ENCODE data around the gene CCDC197. TPM values are rescaled to one million over a fixed set of nuclear protein-coding genes. Genes with fewer than 3 reads are reported as not detected.

Gene CCDC197
- total RNA-seq, 1 donor from 2014 or later = not detected

- Mint-ChIP-seq H3K4me1 (peaks cover 44% of the 10 kb centered on the region), H3K27ac (peak overlapping the region; percentile 69), H3K36me3 (ENCODE audit: low read depth) (no peaks in the 10 kb centered on the region), H3K4me3 (peak overlapping the region; percentile 40), H3K9me3 (no peaks in the 10 kb centered on the region), H3K27me3 (peaks cover 7% of the 10 kb centered on the region)
- DNase-seq = no peak
- intact Hi-C loops (cut with micrococcal nuclease) = loop anchor here (10.0 kb wide), 1 partner anchor 372 kb away; no protein-coding TSS in a partner anchor
Measured at GRCh38 chr14:94022532-94023411, 25.7 kb downstream of the CCDC197 start.

DNA sequence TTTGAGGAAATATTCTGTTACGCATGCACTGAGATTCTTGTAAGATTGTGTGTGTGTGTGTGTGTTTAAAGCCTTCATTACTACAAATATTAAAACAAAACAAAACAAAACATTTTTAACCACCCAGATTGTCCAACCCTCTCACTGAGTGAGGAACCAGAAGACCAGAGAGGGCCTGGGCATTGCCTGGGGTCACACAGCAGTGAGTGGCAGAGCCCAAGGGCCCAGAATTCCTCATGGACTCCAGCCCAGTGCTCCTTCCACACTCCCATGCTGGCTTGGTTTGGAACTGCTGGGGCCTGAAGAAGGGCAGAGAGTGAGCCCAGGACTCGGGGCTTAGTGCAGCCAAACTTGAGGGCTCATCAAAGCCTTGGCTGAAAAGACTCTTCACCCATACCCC lies 27.4 kb downstream of the CCDC197 start:
- Mint-ChIP-seq H3K27ac (no peak overlapping the region), H3K27me3 (peaks cover 2% of the 10 kb centered on the region), H3K4me3 (no peak overlapping the region), H3K36me3 (ENCODE audit: low read depth) (no peaks in the 10 kb centered on the region), H3K9me3 (no peaks in the 10 kb centered on the region), H3K4me1 (peaks cover 53% of the 10 kb centered on the region)
- intact Hi-C loops (cut with micrococcal nuclease) = loop anchor here (10.0 kb wide), 1 partner anchor 370 kb away; no protein-coding TSS in a partner anchor
- no peak for DNase-seq

DNA sequence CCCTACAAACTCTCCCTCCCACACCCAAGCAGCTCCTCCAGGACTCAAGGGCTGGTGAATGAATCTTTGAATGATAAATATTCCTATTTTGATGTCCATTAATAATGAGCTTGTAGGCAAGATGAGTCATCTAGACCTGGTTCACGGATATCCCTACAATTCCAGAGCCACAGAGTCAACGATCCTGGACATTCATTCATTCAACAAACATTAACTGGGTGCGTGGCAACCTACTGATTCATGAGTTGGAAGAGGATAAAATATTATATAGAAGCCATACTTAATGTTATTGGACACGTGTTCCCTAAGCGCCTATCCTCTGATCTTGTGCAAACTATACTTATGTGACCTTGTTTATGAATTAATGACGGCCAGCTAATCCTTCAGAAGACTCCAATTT lies 28.6 kb downstream of the CCDC197 start:
- intact Hi-C loops (cut with micrococcal nuclease) = loop anchor here (1.0 to 10.0 kb wide), 4 partner anchors 11 to 369 kb away; partner anchors contain the start of genes DDX24 and IFI27L1
- no peaks in the 10 kb centered on the region for H3K36me3 Mint-ChIP-seq (ENCODE audit: low read depth)
- peak overlapping the region; percentile 75 for H3K4me3 Mint-ChIP-seq
- peak overlapping the region; percentile 52 for H3K27ac Mint-ChIP-seq
- no peak for DNase-seq
- no peaks in the 10 kb centered on the region for H3K27me3 Mint-ChIP-seq
- H3K9me3 Mint-ChIP-seq = no peaks in the 10 kb centered on the region
- H3K4me1 Mint-ChIP-seq = peaks cover 47% of the 10 kb centered on the region

DNA sequence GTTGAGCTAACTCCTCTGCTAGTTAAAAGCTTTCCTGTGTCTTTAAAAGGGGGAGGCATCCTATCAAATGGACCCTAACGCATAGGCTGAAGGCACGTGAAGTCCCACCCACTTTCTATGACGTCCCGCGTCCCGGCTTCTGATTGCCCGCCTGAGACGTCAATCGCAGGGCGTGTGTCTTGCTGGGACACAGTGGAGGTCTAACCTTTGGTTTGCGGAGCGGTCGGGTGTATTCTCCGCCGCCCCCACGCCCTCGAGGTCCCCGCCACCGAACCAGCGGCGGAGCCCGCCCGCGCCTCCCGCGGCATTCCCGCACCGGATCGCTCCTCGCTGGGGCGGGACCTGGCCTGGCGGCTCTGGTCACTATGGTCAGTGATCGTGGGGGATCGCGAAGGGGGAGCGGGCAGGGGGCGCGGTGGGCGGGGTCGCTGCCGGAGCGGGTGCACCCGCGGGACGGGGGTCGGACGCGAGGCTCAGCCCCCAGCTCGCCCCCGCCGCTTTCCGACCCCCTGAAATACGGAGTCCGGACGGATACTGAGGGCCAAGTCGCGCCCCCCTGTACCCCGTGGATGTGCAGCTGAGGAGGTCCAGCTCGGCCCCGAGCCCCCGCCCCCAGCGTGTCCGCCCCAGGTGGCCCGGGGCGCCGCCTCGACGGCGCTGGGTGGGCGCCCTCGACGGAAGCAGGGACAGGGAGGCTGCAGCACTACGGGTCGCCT lies 29.2 kb downstream of the CCDC197 start, which contains the start of gene OTUB2:
OTUB2 (plus strand) TSS at position 168 of the 716 bp plus-strand sequence; CDS start at position 366, 198 bp downstream.
- Mint-ChIP-seq H3K27me3 (no peaks in the 10 kb centered on the region), H3K4me1 (peaks cover 41% of the 10 kb centered on the region)
- intact Hi-C loops (cut with micrococcal nuclease) = loop anchor here (1.0 to 10.0 kb wide), 4 partner anchors 10 to 368 kb away; partner anchors contain the start of genes DDX24 and IFI27L1

GRCh38 chr14:94026889-94027469 lies 29.9 kb downstream of the CCDC197 start:
- peak overlapping the region; percentile 54 for H3K4me3 Mint-ChIP-seq
- intact Hi-C loops (cut with micrococcal nuclease) = loop anchor here (1.0 to 10.0 kb wide), 4 partner anchors 9 to 368 kb away; partner anchors contain the start of genes DDX24 and IFI27L1

More for the DNA sequence above, 29.2 kb downstream of the CCDC197 start, which contains the start of gene OTUB2:
- DNase-seq = peak; percentile 99
- no peaks in the 10 kb centered on the region for H3K36me3 Mint-ChIP-seq (ENCODE audit: low read depth)
- H3K4me3 Mint-ChIP-seq = peak within 1 kb of the TSS; percentile 75
- no peaks in the 10 kb centered on the region for H3K9me3 Mint-ChIP-seq
- peak within 1 kb of the TSS; percentile 52 for H3K27ac Mint-ChIP-seq

GRCh38 chr14:94027566-94028449 lies 30.7 kb downstream of the CCDC197 start:
- no peak for DNase-seq
- intact Hi-C loops (cut with micrococcal nuclease) = loop anchor here (2.0 to 10.0 kb wide), 3 partner anchors 49 to 367 kb away; partner anchors contain the start of genes DDX24 and IFI27L1
- peaks cover 26% of the 10 kb centered on the region for H3K4me1 Mint-ChIP-seq
- peak overlapping the region; percentile 54 for H3K4me3 Mint-ChIP-seq
- H3K9me3 Mint-ChIP-seq = no peaks in the 10 kb centered on the region
- H3K27ac Mint-ChIP-seq = peak overlapping the region; percentile 55
- H3K27me3 Mint-ChIP-seq = no peaks in the 10 kb centered on the region
- no peaks in the 10 kb centered on the region for H3K36me3 Mint-ChIP-seq (ENCODE audit: low read depth)

More at GRCh38 chr14:94026889-94027469, 29.9 kb downstream of the CCDC197 start:
- no peak overlapping the region for H3K27ac Mint-ChIP-seq
- no peak for DNase-seq
- no peaks in the 10 kb centered on the region for H3K36me3 Mint-ChIP-seq (ENCODE audit: low read depth)
- H3K4me1 Mint-ChIP-seq = peaks cover 34% of the 10 kb centered on the region
- H3K9me3 Mint-ChIP-seq = no peaks in the 10 kb centered on the region
- no peaks in the 10 kb centered on the region for H3K27me3 Mint-ChIP-seq

GRCh38 chr14:94028450-94028826 lies 31.3 kb downstream of the CCDC197 start:
- no peaks in the 10 kb centered on the region for H3K27me3 Mint-ChIP-seq
- H3K4me3 Mint-ChIP-seq = peak overlapping the region; percentile 53
- no peaks in the 10 kb centered on the region for H3K9me3 Mint-ChIP-seq
- H3K36me3 Mint-ChIP-seq (ENCODE audit: low read depth) = no peaks in the 10 kb centered on the region
- intact Hi-C loops (cut with micrococcal nuclease) = loop anchor here (5.0 to 10.0 kb wide), 2 partner anchors 54 to 366 kb away; partner anchors contain the start of genes DDX24 and IFI27L1
- peaks cover 20% of the 10 kb centered on the region for H3K4me1 Mint-ChIP-seq
- peak overlapping the region; percentile 55 for H3K27ac Mint-ChIP-seq
- DNase-seq = peak; percentile 74

- Mint-ChIP-seq H3K9me3 (no peaks in the 10 kb centered on the region), H3K27ac (no peak overlapping the region), H3K4me3 (no peak overlapping the region), H3K27me3 (no peaks in the 10 kb centered on the region), H3K4me1 (peaks cover 18% of the 10 kb centered on the region), H3K36me3 (ENCODE audit: low read depth) (no peaks in the 10 kb centered on the region)
- intact Hi-C loops (cut with micrococcal nuclease) = loop anchor here (5.0 to 10.0 kb wide), 2 partner anchors 53 to 366 kb away; partner anchors contain the start of genes DDX24 and IFI27L1
- no peak for DNase-seq
Measured at GRCh38 chr14:94029265-94029664, 32.2 kb downstream of the CCDC197 start.

DNA sequence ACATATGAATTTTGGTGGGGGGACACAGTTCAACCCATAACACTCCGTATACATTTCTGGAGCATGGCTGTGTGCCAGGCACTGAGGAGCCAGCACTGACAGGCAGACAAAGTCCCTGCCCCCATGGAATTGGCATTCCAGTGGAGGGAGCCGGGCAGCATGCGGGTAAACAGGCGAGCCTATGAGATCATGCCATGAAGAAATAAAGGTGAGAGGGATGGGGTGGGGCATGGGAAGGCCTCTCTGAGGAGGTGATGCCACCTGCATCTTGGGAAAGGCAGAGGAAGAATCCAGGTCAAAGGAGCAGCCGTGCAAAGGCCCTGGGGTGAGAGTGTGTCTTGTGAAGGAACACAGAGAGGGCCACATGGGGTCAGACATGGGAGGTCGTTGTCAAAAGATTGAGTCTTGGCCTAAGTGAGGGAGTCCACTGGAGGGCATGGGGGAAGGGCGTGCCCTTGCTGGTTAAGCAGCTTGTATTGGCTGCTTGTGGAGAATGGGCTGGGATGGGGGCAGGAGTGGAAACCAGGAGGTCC lies 32.6 kb downstream of the CCDC197 start:
- no peak overlapping the region for H3K27ac Mint-ChIP-seq
- DNase-seq = no peak
- H3K9me3 Mint-ChIP-seq = no peaks in the 10 kb centered on the region
- intact Hi-C loops (cut with micrococcal nuclease) = loop anchor here (5.0 to 10.0 kb wide), 3 partner anchors 53 to 365 kb away; partner anchors contain the start of genes DDX24 and IFI27L1
- no peaks in the 10 kb centered on the region for H3K27me3 Mint-ChIP-seq
- H3K4me3 Mint-ChIP-seq = no peak overlapping the region
- H3K36me3 Mint-ChIP-seq (ENCODE audit: low read depth) = no peaks in the 10 kb centered on the region
- peaks cover 16% of the 10 kb centered on the region for H3K4me1 Mint-ChIP-seq

- no peak overlapping the region for H3K27ac Mint-ChIP-seq
- no peaks in the 10 kb centered on the region for H3K9me3 Mint-ChIP-seq
- intact Hi-C loops (cut with micrococcal nuclease) = loop anchor here (10.0 kb wide), 1 partner anchor 274 kb away; no protein-coding TSS in a partner anchor
- no peak for DNase-seq
- H3K4me3 Mint-ChIP-seq = no peak overlapping the region
- H3K36me3 Mint-ChIP-seq (ENCODE audit: low read depth) = no peaks in the 10 kb centered on the region
- no peaks in the 10 kb centered on the region for H3K27me3 Mint-ChIP-seq
- H3K4me1 Mint-ChIP-seq = peaks cover 16% of the 10 kb centered on the region
Measured at GRCh38 chr14:94030571-94030970, 33.5 kb downstream of the CCDC197 start.

DNA sequence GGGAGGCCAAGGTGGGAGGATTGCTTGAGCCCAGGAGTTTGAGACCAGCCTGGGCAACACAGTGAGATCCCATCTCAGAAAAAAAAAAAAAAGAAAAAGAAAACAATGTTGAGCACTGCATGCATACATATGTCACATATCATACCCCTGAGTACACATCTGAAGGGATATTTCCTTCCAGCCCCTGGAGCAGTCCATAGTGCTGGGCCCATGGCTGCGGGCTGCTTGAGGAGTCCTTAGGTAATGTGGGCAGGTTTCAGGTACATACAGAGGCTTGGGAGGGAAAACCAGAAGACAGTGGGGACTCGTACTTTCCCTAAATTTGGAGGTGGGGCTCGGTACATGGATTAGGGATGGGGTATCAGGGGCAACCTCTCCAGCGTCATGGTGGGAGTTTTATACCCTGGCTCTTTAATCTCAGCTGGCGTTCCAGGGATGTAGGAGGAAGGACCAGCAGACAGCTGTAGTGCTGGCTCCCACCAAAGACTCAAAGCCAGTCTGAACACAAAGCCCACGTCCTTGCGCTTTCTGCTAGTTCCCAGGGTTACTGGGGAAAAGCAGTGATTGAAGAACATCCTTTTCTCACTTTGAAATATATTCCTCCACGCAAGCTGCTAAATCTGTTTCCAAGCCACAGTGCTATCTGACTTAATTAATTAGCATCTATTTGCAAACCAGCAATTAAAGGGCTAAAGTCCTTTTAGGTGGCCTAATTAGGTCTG lies 34.2 kb downstream of the CCDC197 start:
- intact Hi-C loops (cut with micrococcal nuclease) = loop anchor here (10.0 kb wide), 1 partner anchor 273 kb away; no protein-coding TSS in a partner anchor
- Mint-ChIP-seq H3K27ac (no peak overlapping the region), H3K36me3 (ENCODE audit: low read depth) (no peaks in the 10 kb centered on the region), H3K9me3 (no peaks in the 10 kb centered on the region), H3K27me3 (no peaks in the 10 kb centered on the region), H3K4me1 (peaks cover 10% of the 10 kb centered on the region), H3K4me3 (no peak overlapping the region)
- DNase-seq = no peak

Data from activated CD4-positive, alpha-beta T cell treated with anti-CD3 and anti-CD28 coated beads, Interleukin-2, amount 10 ng/mL, durations not matched to agents 24 days and 14 days (primary cell).